HepG2 (cell line): Measurements from ENCODE around the gene VSX1. TPM values are rescaled to one million over a fixed set of nuclear protein-coding genes. Genes with fewer than 3 reads are reported as not detected.

ENCODE experiments used
- CBX2 ChIP-seq, 2 experiments: fragments of 200-600 bp in 1 of 2; sonication (generic); formaldehyde crosslinking in 1 of 2; IDR thresholded peaks; 2 replicates each; pipeline versions ENCODE4 v1.7.0 to v1.8.1; 2018 to 2022; ENCODE audit warnings: low read depth in 2 of 2, low read length in 1 of 2, mild to moderate bottlenecking in 1 of 2, missing genetic modification reagents in 1 of 2
- MAFF ChIP-seq: IDR thresholded peaks from 2 replicates; pipeline ENCODE4 v1.6.1; 2011; ENCODE audit warnings: low read depth, low read length, improper control_type of control experiment
- NFAT5 ChIP-seq: sonication (generic); formaldehyde crosslinking; IDR thresholded peaks from 2 replicates; pipeline ENCODE4 v1.4.0; 2020; ENCODE audit warnings: missing genetic modification reagents
- NRL ChIP-seq: sonication (generic); formaldehyde crosslinking; IDR thresholded peaks from 2 replicates; pipeline ENCODE4 v1.5.0; 2020; ENCODE audit warnings: missing genetic modification reagents, mild to moderate bottlenecking, moderate library complexity, borderline replicate concordance
- RAD51 ChIP-seq: fragments of 450-650 bp; IDR thresholded peaks from 2 replicates; pipeline ENCODE4 v1.6.1; 2016; ENCODE audit warnings: borderline replicate concordance
- ZBTB46 ChIP-seq: sonication (generic); formaldehyde crosslinking; IDR thresholded peaks from 2 replicates; pipeline ENCODE4 v1.4.0; 2020; ENCODE audit warnings: mild to moderate bottlenecking, missing genetic modification reagents, borderline replicate concordance
- ZNF407 ChIP-seq: sonication (generic); formaldehyde crosslinking; IDR thresholded peaks from one replicate; pipeline ENCODE4 v1.5.1; 2020; ENCODE audit warnings: mild to moderate bottlenecking, missing genetic modification reagents; ENCODE audit errors: not compliant biosample characterization
- ZNF563 ChIP-seq: sonication (generic); formaldehyde crosslinking; IDR thresholded peaks from 2 replicates; pipeline ENCODE4 v1.8.0; 2022; ENCODE audit warnings: mild to moderate bottlenecking, moderate library complexity, missing genetic modification reagents
- polyA plus RNA-seq, 8 experiments: library from polyadenylated mRNA; depleted of rRNA in 3 of 8; stranded (reverse) in 7 of 8; unstranded in 1 of 8; fragments of >200 nt; fragmentation: Illumina TruSeq in 4 of 8; extraction: Trizol in 4 of 8; gene quantifications; 2 replicates each; pipeline versions ENCODE4 v1.2.1 to v1.2.3, GENCODE V29; 2011 to 2016; ENCODE audit warnings: low read depth in 4 of 8, missing spikeins in 1 of 8, mixed read lengths in 1 of 8; ENCODE audit not compliant: insufficient read depth in 1 of 8
- total RNA-seq, 5 experiments: library from RNA; depleted of rRNA; stranded (reverse); fragments of >200 nt; fragmentation: Illumina TruSeq; extraction: Trizol; gene quantifications; 2 replicates each; pipeline ENCODE4 v1.2.3, GENCODE V29; 2016; ENCODE audit warnings: low read depth in 1 of 5
- TF ChIP-seq, protein P1 (sequence below): sonication (generic); formaldehyde crosslinking; IDR thresholded peaks from 2 replicates; pipeline ENCODE4 v1.8.1; 2023; ENCODE audit warnings: mild to moderate bottlenecking, moderate library complexity, missing genetic modification reagents

The VSX1 gene
- total and polyA plus RNA-seq, 2 of the 13 experiments (the other 11 are each of a cell fraction or from before 2014, with no cell fraction given), result 0.04 TPM; not detected in 1

DNA sequence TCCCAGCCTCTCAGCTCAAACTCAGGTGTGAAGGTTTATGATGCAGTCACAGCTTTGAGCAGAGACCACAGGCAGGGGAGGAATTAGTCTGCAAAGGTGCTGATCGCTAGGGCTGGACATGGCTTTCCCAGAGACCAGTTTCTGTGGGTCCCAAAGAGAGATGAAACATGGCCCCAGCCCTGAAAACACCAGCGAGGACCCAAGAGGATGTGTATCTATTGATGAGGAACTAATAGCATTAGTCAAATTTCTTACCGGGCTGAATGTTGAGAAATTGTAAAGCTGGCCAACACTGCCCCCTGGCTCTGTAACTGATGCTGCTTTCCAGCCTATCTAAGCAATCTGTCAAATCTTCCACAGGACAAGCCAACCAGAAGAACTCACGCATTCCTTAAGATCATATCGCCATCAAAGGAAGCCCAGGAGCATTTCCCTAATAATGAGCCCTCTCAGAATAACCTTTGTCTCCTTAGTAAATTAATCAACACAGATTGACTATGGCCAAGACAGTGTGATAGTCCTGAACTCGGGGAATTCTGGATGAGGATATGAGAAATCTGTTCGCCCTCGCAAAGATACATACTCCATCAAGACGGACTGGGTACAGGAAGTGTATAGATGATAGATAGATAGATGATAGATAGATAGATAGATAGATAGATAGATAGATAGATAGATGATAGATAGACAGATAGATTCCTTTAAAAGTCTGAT is 16.2 kb downstream of the VSX1 start (continued):
- no peak for TF ChIP-seq ZNF407 (CRISPR knock-in tag)
- no peak for TF ChIP-seq ZBTB46 (CRISPR knock-in tag)
- TF ChIP-seq MAFF, result 0 out of 2 replicates have a peak, but pooled peaks have one; percentile 42
- no peak for TF ChIP-seq NRL
- TF ChIP-seq, protein P1, sequence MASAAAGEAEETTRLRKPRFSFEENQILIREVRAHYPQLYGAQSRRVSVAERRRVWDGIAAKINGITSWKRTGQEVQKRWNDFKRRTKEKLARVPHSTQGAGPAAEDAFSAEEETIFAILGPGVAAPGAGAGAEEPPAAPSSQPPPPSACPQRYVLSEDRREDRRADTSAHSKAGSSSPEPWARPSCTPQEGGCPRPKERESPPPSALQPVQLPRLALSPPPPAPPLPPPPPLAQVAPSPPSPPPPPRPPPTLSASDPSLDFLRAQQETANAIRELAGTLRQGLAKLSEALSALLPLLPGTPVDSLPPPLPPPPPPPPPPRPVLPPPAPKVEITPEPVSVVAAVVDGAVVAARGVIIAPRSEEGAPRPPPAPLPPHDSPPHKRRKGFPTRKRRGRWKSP, result 0 out of 2 replicates have a peak, but pooled peaks have one; percentile 52
- TF ChIP-seq ZNF563 (CRISPR knock-in tag), result 0 out of 2 replicates have a peak, but pooled peaks have one; percentile 23
- TF ChIP-seq NFAT5 (CRISPR knock-in tag), result 0 out of 2 replicates have a peak, but pooled peaks have one; percentile 33
- no peak for TF ChIP-seq RAD51
- TF ChIP-seq CBX2 (IDR thresholded peaks at IDR 0.05; ENCODE audit: low read depth, low read length), result no peak
- peak; percentile 71; the same call in 1 of the 2 replicates for TF ChIP-seq CBX2 (CRISPR knock-in tag; IDR thresholded peaks at IDR 0.05; ENCODE audit: low read depth)
